Stomach (tissue), 9 donors: ENCODE data around the gene SCFD2. TPM values are rescaled to one million over a fixed set of nuclear protein-coding genes. Genes with fewer than 3 reads are reported as not detected.

Experiments
- DNase-seq, 2 donors: peaks; one replicate each; pipeline versions ENCODE4 v3.0.0 to v3.0.0-alpha.2; 2013 to 2019
- H3K27ac ChIP-seq, 5 donors: fragments of 200-600 bp in 4 of 5; sonication (generic) in 4 of 5; one replicate each; pipeline ENCODE4 v1.5.1; 2013 to 2019; ENCODE audit warnings: mild to moderate bottlenecking in 1 of 5, moderate library complexity in 1 of 5
- H3K27me3 ChIP-seq, 3 donors: fragments of 200-600 bp; sonication (generic); one replicate each; pipeline ENCODE4 v1.5.1; 2017 to 2019; ENCODE audit warnings: mixed run types in 1 of 3
- H3K36me3 ChIP-seq, 4 donors: fragments of 200-600 bp; sonication (generic); 1 replicate in 3 of 4; 2 replicates in 1 of 4; pipeline ENCODE4 v1.5.1; 2016 to 2019
- H3K4me1 ChIP-seq, 4 donors: fragments of 200-600 bp; sonication (generic); one replicate each; pipeline ENCODE4 v1.5.1; 2016 to 2019
- H3K4me3 ChIP-seq, 4 donors: fragments of 200-600 bp; sonication (generic) in 3 of 4; one replicate each; pipeline ENCODE4 v1.5.1; 2016 to 2019; ENCODE audit warnings: mild to moderate bottlenecking in 1 of 4
- H3K9me3 ChIP-seq, 4 donors: fragments of 200-600 bp; sonication (generic); one replicate each; pipeline ENCODE4 v1.5.1; 2016 to 2019
- CTCF ChIP-seq, 7 experiments: fragments of 450-650 bp in 4 of 7; fragments of 200-600 bp in 3 of 7; sonication (generic) in 3 of 7; IDR thresholded peaks; one replicate each; pipeline ENCODE4 v1.5.1; 2016 to 2019; ENCODE audit warnings: antibody characterized with exemption in 7 of 7, control low read depth in 2 of 7, mild to moderate bottlenecking in 1 of 7
- EP300 ChIP-seq: sonication (generic); formaldehyde crosslinking; IDR thresholded peaks from one replicate; pipeline ENCODE4 v1.6.1; 2017; ENCODE audit warnings: antibody characterized with exemption
- POLR2A ChIP-seq, 4 donors: fragments of 450-650 bp; IDR thresholded peaks; one replicate each; pipeline ENCODE4 v1.6.1; 2016; ENCODE audit warnings: antibody characterized with exemption in 4 of 4, control low read depth in 2 of 4, mild to moderate bottlenecking in 1 of 4, moderate library complexity in 1 of 4
- POLR2AphosphoS5 ChIP-seq, 3 donors: sonication (generic); formaldehyde crosslinking; IDR thresholded peaks; one replicate each; pipeline ENCODE4 v1.6.1; 2016; ENCODE audit warnings: antibody characterized with exemption in 3 of 3
- WGBS, 5 donors: extraction: QIAGEN DNeasy Blood & Tissue Kit in 3 of 5; methylation state at CpG; one replicate each; pipeline versions ENCODE4 v1.1.5 to v1.1.7; 2013 to 2018; 5-methylcytosine and 5-hydroxymethylcytosine counted together
- intact Hi-C: fragments of 100-400 bp; cut with DNase I; formaldehyde crosslinking; loops from one replicate; pipeline ENCODE4 v1.15.1; 2023; ENCODE audit warnings: low total_unique reads
- polyA plus RNA-seq, 3 donors: library from polyadenylated mRNA; stranded (reverse); fragments of 200-250 nt; gene quantifications; one replicate each; pipeline ENCODE4 v1.2.3, GENCODE V29; 2013
- total RNA-seq, 5 donors: library from RNA; depleted of rRNA; stranded (reverse); fragments of >200 nt; gene quantifications; one replicate each; pipeline versions ENCODE4 v1.1.0 to v1.2.3, GENCODE V29; 2014 to 2016
- donor health status: healthy with polysubstance abuse.
- donor health status: Bipolar disorder and iron deficiency.
- donor health status: healthy.

SCFD2 gene
- total and polyA plus RNA-seq, 8 donors = 2.9 to 40.2 (median 11.1) TPM

- DNase-seq = no peak
- H3K27me3 ChIP-seq = no peaks in the 10 kb centered on the region
- no peaks in the 10 kb centered on the region for H3K9me3 ChIP-seq
- peaks cover 0 to 30% (median 21%) of the 10 kb centered on the region in 4 donors for H3K4me1 ChIP-seq
- TF ChIP-seq CTCF (IDR thresholded peaks at IDR 0.05) (no peak), EP300 (no peak), POLR2AphosphoS5 (IDR thresholded peaks at IDR 0.05) (no peak), POLR2A (IDR thresholded peaks at IDR 0.05) (no peak)
- no peak overlapping the region for H3K4me3 ChIP-seq
- peaks cover 0 to 6% (median 4%) of the 10 kb centered on the region in 4 donors for H3K36me3 ChIP-seq
- H3K27ac ChIP-seq = no peak overlapping the region
- intact Hi-C loops = no loop called here
Observed at GRCh38 chr4:52910115-52910514, 455.7 kb downstream of the SCFD2 start.

- no peak for DNase-seq
- H3K4me3 ChIP-seq = no peak overlapping the region
- no peaks in the 10 kb centered on the region for H3K9me3 ChIP-seq
- TF ChIP-seq CTCF (IDR thresholded peaks at IDR 0.05) = no peak
- no peak for TF ChIP-seq EP300
- TF ChIP-seq POLR2A (IDR thresholded peaks at IDR 0.05) = no peak
- TF ChIP-seq POLR2AphosphoS5 (IDR thresholded peaks at IDR 0.05) = no peak
- WGBS, 5 donors = 79 to 88% (median 81%) methylated on average over 2 of the region's 2 CpGs
- intact Hi-C loops = no loop called here
- peaks cover 0 to 10% (median 5%) of the 10 kb centered on the region in 4 donors for H3K36me3 ChIP-seq
- no peaks in the 10 kb centered on the region for H3K27me3 ChIP-seq
- H3K4me1 ChIP-seq = peaks cover 0 to 10% (median 2%) of the 10 kb centered on the region in 4 donors
- H3K27ac ChIP-seq = no peak overlapping the region
Observed at GRCh38 chr4:52907510-52907909, 458.4 kb downstream of the SCFD2 start.

- intact Hi-C loops = no loop called here
- DNase-seq = no peak
- Histone ChIP-seq H3K27me3 (no peaks in the 10 kb centered on the region), H3K27ac (no peak overlapping the region), H3K4me1 (no peaks in the 10 kb centered on the region), H3K4me3 (no peak overlapping the region), H3K36me3 (peaks cover 0 to 16% (median 9%) of the 10 kb centered on the region in 4 donors), H3K9me3 (peaks cover 0 to 5% (median 0%) of the 10 kb centered on the region in 4 donors)
- TF ChIP-seq CTCF (IDR thresholded peaks at IDR 0.05) (no peak), POLR2A (IDR thresholded peaks at IDR 0.05) (no peak), POLR2AphosphoS5 (IDR thresholded peaks at IDR 0.05) (no peak), EP300 (no peak)
- 83 to 92% (median 90%) methylated on average over 4 of the region's 4 CpGs for WGBS, 5 donors
Observed at GRCh38 chr4:52904421-52904820, 461.4 kb downstream of the SCFD2 start.

- Histone ChIP-seq H3K36me3 (peaks cover 0 to 16% (median 9%) of the 10 kb centered on the region in 4 donors), H3K4me1 (no peaks in the 10 kb centered on the region), H3K27ac (no peak overlapping the region), H3K27me3 (no peaks in the 10 kb centered on the region), H3K4me3 (no peak overlapping the region), H3K9me3 (peaks cover 0 to 5% (median 0%) of the 10 kb centered on the region in 4 donors)
- intact Hi-C loops = no loop called here
- DNase-seq = no peak
- 94 to 99% (median 97%) methylated on average over 4 of the region's 4 CpGs for WGBS, 5 donors
- no peak for TF ChIP-seq POLR2AphosphoS5 (IDR thresholded peaks at IDR 0.05)
- no peak for TF ChIP-seq POLR2A (IDR thresholded peaks at IDR 0.05)
- TF ChIP-seq EP300 = no peak
- TF ChIP-seq CTCF (IDR thresholded peaks at IDR 0.05) = no peak
Observed at GRCh38 chr4:52903273-52903672, 462.6 kb downstream of the SCFD2 start.
